ENCODE results near the gene KMT5B. TPM values are rescaled to one million over a fixed set of nuclear protein-coding genes. Genes with fewer than 3 reads are reported as not detected.

The KMT5B gene
- total RNA-seq, 2 experiments from 2014 or later = 18.7 to 21.9 TPM

DNA sequence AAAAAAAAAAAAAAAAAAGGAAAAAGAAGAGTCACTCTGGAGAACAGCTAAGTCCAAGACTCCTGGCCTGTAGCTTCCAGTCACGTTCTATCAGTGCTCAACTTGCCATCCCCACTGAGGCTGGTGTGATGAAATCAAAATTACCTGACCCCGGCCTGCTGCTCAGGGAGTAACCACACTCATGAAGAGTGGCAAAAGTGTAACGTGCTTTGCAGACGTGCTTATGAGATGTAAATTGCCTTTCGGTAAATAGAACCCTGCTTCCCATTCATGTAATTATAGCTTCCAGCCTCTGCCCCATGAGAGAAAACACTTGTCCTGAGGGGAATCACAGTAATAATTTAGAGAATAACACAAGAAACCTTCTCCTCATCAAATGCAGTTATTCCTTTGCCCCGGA, 63.7 kb downstream of the KMT5B start:
- Mint-ChIP-seq H3K9me3 (ENCODE audit: insufficient read depth) (no peaks in the 10 kb centered on the region), H3K27me3 (ENCODE audit: low read depth) (no peaks in the 10 kb centered on the region), H3K4me1 (ENCODE audit: low read depth) (peaks cover 7% of the 10 kb centered on the region), H3K36me3 (ENCODE audit: low read depth) (no peaks in the 10 kb centered on the region), H3K27ac (no peak overlapping the region), H3K4me3 (no peak overlapping the region)
- no peak for DNase-seq
- no peak for ATAC-seq
- ChIA-PET POLR2A (no interaction called here), CTCF (no interaction called here)

DNA sequence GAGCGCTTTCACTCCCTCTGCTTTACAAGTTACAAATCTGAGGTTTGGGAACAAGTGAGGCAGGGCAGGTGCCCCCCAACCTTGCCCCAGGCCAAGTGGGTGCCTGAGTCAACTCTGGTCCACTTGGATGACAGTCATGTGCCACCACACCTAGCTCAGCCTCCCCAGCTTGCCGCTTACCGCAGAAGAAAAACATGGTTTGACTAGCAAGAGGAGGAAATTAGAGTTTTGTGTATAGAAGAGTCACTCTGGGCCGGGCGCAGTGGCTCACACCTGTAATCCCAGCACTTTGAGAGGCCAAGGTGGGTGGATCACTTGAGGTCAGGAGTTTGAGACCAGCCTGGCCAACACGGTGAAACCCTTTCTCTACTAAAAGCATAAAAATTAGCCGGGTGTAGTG, 64.2 kb downstream of the KMT5B start:
- ChIA-PET CTCF (no interaction called here), POLR2A (no interaction called here)
- ATAC-seq = no peak
- Mint-ChIP-seq H3K27me3 (ENCODE audit: low read depth) (no peaks in the 10 kb centered on the region), H3K27ac (no peak overlapping the region), H3K9me3 (ENCODE audit: insufficient read depth) (no peaks in the 10 kb centered on the region), H3K4me1 (ENCODE audit: low read depth) (peaks cover 9% of the 10 kb centered on the region), H3K4me3 (no peak overlapping the region), H3K36me3 (ENCODE audit: low read depth) (no peaks in the 10 kb centered on the region)
- DNase-seq = no peak

DNA sequence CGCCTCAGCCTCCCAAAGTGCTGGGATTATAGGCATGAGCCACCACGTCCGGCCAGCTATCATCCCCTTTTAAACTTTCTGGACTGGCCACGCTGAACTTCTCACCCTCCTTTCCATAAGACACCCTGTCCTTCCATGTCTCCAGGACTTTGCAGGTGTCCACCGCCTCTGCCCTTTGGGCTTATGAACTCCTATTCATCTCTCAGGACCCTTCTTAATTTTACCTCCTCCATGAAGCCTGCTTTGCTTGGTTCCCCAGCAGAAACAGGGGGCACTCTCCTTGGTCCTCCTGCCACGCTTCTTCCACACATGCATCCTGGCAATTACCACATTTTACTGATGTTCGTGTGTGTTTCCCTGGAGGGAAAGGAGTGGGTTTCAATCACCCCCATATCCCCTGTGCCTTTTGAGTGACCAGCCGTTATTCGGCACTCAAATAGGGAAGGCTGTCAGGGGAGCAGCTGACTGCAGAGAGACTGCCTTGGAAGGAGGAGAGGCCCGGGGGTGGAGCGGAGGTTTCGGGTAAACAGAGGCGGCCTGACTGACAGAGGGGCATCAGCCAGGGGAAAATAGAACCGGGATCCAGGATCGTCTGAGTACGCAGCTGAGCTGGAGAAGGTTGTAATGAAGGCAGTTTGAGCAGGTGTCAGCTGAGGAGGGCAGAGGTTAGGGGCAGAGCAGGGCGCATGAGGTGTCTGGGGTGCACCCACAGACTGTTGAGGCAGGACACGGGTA, 64.9 kb downstream of the KMT5B start:
- Mint-ChIP-seq H3K27me3 (ENCODE audit: low read depth) (no peaks in the 10 kb centered on the region), H3K4me1 (ENCODE audit: low read depth) (peaks cover 10% of the 10 kb centered on the region), H3K9me3 (ENCODE audit: insufficient read depth) (no peaks in the 10 kb centered on the region), H3K4me3 (no peak overlapping the region), H3K36me3 (ENCODE audit: low read depth) (no peaks in the 10 kb centered on the region), H3K27ac (no peak overlapping the region)
- DNase-seq = no peak
- ChIA-PET CTCF (no interaction called here), POLR2A (no interaction called here)
- ATAC-seq = no peak

DNA sequence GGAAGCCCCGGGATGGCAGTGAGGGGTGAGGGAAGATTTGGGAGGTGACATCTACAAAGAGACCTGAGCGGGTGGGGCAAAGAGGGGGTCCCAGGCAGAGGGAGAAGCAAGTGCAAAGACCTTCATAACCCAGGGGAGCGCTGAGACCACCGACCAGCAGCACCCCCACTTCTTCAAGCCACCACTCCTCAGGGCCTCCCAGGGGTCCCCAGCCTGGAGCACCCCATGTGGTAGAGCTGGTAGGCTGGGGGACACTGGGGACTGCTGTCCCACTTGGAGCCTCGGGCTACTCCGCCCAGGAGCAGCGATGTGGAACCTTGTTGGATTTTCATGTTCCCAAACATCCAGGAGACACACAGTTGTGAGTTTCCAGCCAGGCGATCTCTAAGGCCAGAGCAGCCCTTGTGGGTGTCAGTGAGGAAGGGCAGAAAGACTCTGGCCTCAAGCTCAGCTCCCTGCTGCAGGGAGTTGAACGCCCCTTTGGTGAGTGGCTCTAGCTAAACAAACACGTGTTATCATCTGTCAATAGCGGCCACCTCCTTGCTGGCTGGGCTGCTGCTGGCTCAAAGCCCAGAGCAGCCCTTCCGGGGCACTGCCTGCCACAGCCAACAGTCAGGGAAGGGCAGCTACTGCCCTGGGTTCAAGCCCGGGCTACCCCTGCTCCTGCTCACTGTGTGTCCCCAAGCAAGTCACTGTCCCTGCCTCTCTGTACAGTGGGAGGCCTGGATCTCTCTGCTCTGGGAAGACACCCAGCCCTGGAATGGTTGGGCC, 66.2 kb downstream of the KMT5B start:
- Mint-ChIP-seq H3K4me3 (no peak overlapping the region), H3K27ac (no peak overlapping the region), H3K4me1 (ENCODE audit: low read depth) (peaks cover 23% of the 10 kb centered on the region), H3K36me3 (ENCODE audit: low read depth) (no peaks in the 10 kb centered on the region), H3K27me3 (ENCODE audit: low read depth) (no peaks in the 10 kb centered on the region), H3K9me3 (ENCODE audit: insufficient read depth) (no peaks in the 10 kb centered on the region)
- no peak for DNase-seq
- ChIA-PET POLR2A (no interaction called here), CTCF (interaction anchor here (0.6 kb wide), 1 partner anchor 51 kb away, joined by 3 read pairs; no protein-coding TSS in a partner anchor)
- no peak for ATAC-seq

DNA sequence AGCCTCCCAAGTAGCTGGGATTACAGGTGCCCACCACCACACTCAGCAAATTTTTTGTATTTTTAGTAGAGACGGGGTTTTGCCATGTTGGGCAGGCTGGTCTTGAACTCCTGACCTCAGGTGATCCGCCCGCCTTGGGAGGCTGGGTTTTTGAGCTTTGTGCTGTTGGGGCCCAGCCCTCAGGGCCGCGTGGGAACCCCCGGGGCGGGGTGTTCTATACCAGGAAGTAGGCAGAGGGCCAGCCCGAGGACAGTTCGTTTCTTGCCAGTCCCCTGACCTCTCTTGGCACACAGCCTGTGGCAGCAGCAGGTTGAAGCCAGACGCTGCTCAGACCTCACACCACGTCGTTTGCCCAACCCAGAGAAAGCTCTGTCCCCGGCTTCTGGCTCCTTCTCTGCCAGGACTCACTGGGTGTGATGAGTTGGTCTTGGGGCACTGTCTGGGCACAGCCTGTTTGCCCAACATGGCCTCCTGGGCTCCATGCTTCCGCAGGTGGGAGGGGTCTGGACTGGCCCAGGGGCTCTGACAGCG, 67.0 kb downstream of the KMT5B start:
- no peaks in the 10 kb centered on the region for H3K27me3 Mint-ChIP-seq (ENCODE audit: low read depth)
- H3K9me3 Mint-ChIP-seq (ENCODE audit: insufficient read depth) = no peaks in the 10 kb centered on the region
- ATAC-seq (no peak), DNase-seq (no peak)
- no peaks in the 10 kb centered on the region for H3K36me3 Mint-ChIP-seq (ENCODE audit: low read depth)
- ChIA-PET POLR2A (no interaction called here), CTCF (interaction anchor here (1.9 kb wide), 1 partner anchor 13 kb away, joined by 4 read pairs; no protein-coding TSS in a partner anchor)
- no peak overlapping the region for H3K4me3 Mint-ChIP-seq
- H3K27ac Mint-ChIP-seq = no peak overlapping the region
- H3K4me1 Mint-ChIP-seq (ENCODE audit: low read depth) = peaks cover 27% of the 10 kb centered on the region

DNA sequence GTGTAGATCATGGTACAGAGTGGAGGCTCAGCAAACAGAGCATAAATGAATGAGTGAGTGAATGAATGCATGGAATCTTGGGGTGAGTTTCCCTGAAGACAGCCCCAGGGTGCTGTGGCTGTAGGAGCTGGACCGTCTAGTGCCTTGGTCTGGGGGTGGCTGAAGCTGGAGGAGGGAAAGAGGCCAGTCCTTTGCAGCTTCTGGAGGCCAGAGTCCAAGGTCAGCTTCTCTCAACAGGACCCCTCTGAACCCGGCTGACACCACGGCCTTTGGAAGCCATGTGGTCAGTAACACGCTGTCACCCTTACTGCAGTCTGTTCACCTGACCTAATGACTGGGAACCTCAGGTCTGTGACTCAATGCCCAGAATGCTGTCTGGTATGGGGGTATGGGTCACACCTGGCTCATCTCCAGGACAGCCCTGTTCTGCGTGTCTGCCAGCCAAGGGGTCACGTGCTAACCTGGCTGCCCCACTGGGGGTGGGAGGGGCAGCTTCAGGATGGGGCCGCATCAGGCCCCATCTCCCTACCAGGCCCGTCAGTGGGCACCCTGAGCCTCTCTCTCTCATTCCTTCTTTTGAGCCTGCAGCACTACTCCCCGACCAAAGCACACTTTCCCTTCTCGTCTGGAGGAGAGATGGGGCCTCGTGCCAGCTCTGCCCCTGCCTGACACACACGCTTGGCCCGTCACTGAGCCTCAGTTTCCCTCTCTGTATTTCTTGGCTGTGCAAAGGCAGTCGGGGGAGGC, 67.8 kb downstream of the KMT5B start:
- DNase-seq (no peak), ATAC-seq (no peak)
- peaks cover 27% of the 10 kb centered on the region for H3K4me1 Mint-ChIP-seq (ENCODE audit: low read depth)
- no peaks in the 10 kb centered on the region for H3K36me3 Mint-ChIP-seq (ENCODE audit: low read depth)
- no peak overlapping the region for H3K27ac Mint-ChIP-seq
- ChIA-PET CTCF (interaction anchor here (1.9 kb wide), 1 partner anchor 14 kb away, joined by 4 read pairs; no protein-coding TSS in a partner anchor), POLR2A (no interaction called here)
- no peak overlapping the region for H3K4me3 Mint-ChIP-seq
- no peaks in the 10 kb centered on the region for H3K9me3 Mint-ChIP-seq (ENCODE audit: insufficient read depth)
- H3K27me3 Mint-ChIP-seq (ENCODE audit: low read depth) = no peaks in the 10 kb centered on the region

DNA sequence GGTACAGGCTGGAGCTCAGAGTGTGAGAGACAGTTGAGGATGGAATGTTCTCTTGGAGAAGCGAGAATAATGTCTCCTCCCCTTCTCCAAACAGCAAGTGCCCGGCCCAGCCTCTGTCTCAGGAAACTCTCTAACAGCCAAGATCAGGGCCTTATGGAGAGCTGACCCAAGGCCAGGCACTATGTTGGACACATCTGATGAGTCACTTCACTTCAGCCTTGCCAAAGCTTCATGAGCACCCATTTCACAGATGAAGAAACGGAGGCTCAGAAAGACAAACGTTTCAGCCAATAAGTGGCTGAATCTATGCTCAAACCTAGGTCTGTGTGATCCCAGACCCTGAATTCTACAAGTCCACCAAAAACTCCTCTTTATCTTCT, 69.8 kb downstream of the KMT5B start:
- Mint-ChIP-seq H3K4me1 (ENCODE audit: low read depth) (peaks cover 27% of the 10 kb centered on the region), H3K27me3 (ENCODE audit: low read depth) (peaks cover 1% of the 10 kb centered on the region), H3K9me3 (ENCODE audit: insufficient read depth) (no peaks in the 10 kb centered on the region), H3K27ac (no peak overlapping the region), H3K36me3 (ENCODE audit: low read depth) (no peaks in the 10 kb centered on the region), H3K4me3 (no peak overlapping the region)
- DNase-seq = no peak
- CTCF ChIA-PET = interaction anchor here (1.6 kb wide), 1 partner anchor 64 kb away, joined by 3 read pairs; no protein-coding TSS in a partner anchor
- POLR2A ChIA-PET = no interaction called here
- no peak for ATAC-seq

DNA sequence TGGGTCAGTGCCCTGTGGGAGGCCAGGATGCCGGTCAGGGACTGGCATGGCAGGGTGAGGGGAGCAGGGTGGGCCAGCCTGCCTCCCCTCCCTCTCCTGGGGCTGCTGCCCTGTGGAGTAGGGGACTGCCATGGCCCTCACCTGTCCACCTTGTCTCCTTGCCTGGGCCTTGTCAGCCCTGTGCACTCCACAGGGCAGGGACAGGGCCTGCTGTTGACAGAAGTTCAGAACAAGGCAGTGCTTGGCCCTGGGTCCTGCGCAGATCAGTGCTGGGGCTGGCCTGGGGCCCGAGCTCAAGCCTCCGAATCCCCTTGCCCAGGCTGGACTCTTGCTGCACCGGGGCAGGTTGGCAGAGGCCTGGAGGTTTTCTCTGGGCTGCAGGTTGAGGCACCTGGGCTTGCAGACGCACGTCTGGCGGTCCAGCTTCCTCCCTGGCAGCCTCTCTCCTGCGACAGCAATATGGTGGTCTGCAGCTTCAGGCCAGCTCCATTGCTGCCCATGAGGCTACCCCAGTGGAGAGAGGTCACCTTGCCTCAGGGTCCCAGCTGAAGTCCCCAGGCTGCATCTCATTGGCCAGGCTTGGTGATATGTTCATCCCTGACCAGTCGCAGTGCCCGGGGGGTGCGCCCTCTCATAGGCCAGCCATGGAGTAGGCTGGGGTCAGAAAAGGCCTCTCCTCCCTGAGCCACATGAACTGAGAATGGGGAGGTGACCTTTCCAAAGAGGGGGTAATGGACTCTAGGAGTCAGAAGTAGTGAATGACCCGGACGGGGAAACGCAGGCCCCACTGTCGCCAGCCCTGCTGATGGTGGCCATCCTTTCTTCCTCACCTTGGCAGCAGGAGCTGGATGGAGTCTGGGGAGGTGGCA, 70.4 kb downstream of the KMT5B start:
- H3K27me3 Mint-ChIP-seq (ENCODE audit: low read depth) = peaks cover 1% of the 10 kb centered on the region
- peak overlapping the region; percentile 77 for H3K27ac Mint-ChIP-seq
- H3K4me1 Mint-ChIP-seq (ENCODE audit: low read depth) = peaks cover 27% of the 10 kb centered on the region
- H3K36me3 Mint-ChIP-seq (ENCODE audit: low read depth) = no peaks in the 10 kb centered on the region
- H3K4me3 Mint-ChIP-seq = no peak overlapping the region
- no peak for DNase-seq
- ChIA-PET CTCF (interaction anchor here (1.6 kb wide), 1 partner anchor 64 kb away, joined by 3 read pairs; no protein-coding TSS in a partner anchor), POLR2A (no interaction called here)
- no peaks in the 10 kb centered on the region for H3K9me3 Mint-ChIP-seq (ENCODE audit: insufficient read depth)
- ATAC-seq = no peak

DNA sequence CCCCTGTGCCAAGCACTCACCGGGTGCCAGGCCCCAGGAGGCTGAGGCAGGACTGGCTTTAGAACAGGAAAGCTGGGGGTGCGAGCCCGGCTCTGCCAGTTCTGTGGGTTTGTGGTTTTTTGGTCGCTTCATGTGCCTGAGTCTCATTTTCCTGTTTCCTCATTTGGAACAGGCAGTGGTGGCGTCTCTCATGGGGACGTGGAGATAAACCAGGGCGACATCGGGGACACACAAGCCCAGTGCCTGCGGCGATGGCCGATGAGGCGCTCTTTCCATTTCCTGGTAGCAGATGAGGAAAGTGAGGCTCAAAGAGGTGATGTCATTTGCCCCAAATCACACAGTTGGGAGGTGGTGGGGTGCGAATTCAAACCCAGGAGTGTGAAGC, 71.1 kb downstream of the KMT5B start:
- peak overlapping the region; percentile 25 for H3K4me3 Mint-ChIP-seq

DNA sequence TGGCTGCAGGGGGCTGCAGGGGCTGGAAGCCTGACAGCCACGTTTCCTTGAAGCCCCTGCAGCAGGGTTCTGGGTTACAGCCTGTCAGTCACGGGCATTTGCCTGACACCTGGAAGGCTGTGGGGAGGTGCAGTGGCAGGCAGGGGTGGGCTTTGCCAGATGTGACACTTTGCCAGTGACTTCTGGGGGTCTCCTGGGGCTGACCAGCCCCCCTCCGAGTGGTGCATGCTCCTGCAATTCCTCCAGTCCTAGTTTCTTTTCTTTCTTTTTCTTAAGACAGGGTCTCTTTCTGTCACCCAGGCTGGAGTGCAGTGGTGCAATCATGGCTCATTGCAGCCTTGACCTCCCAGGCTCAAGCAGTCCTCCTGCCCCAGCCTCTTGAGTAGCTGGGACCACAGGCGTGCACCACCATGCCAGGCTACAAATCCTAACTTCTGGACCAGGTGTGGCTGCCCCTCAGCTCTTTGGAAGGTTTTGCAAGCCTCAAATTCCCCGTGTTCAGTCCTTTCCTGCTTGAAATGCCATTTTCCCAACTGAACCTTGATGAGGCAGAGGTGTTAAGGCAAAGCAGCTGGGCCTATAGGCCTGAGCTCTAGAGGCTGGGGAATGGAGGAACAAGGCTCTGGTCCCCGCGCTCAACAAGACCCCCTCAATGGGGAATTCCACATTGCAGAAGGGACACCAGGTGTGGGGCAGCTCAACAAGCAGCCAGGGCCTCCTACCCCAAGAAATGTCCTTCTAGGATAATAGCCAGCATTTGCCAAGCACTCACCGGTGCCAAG, 71.7 kb downstream of the KMT5B start:
- Mint-ChIP-seq H3K4me1 (ENCODE audit: low read depth) (peaks cover 27% of the 10 kb centered on the region), H3K27me3 (ENCODE audit: low read depth) (peaks cover 1% of the 10 kb centered on the region), H3K4me3 (no peak overlapping the region), H3K36me3 (ENCODE audit: low read depth) (no peaks in the 10 kb centered on the region), H3K27ac (no peak overlapping the region), H3K9me3 (ENCODE audit: insufficient read depth) (no peaks in the 10 kb centered on the region)
- ChIA-PET CTCF (no interaction called here), POLR2A (no interaction called here)
- ATAC-seq = peak; percentile 4
- no peak for DNase-seq

More for the DNA sequence above, 71.1 kb downstream of the KMT5B start:
- peaks cover 1% of the 10 kb centered on the region for H3K27me3 Mint-ChIP-seq (ENCODE audit: low read depth)
- DNase-seq = peak; percentile 67
- ChIA-PET CTCF (interaction anchor here (1.6 kb wide), 1 partner anchor 65 kb away, joined by 3 read pairs; no protein-coding TSS in a partner anchor), POLR2A (no interaction called here)
- peak; percentile 76 for ATAC-seq
- no peaks in the 10 kb centered on the region for H3K36me3 Mint-ChIP-seq (ENCODE audit: low read depth)
- H3K4me1 Mint-ChIP-seq (ENCODE audit: low read depth) = peaks cover 27% of the 10 kb centered on the region
- no peaks in the 10 kb centered on the region for H3K9me3 Mint-ChIP-seq (ENCODE audit: insufficient read depth)
- H3K27ac Mint-ChIP-seq = peak overlapping the region; percentile 77
